ENCODE data around the gene LAMA5.

The LAMA5 gene

DNA sequence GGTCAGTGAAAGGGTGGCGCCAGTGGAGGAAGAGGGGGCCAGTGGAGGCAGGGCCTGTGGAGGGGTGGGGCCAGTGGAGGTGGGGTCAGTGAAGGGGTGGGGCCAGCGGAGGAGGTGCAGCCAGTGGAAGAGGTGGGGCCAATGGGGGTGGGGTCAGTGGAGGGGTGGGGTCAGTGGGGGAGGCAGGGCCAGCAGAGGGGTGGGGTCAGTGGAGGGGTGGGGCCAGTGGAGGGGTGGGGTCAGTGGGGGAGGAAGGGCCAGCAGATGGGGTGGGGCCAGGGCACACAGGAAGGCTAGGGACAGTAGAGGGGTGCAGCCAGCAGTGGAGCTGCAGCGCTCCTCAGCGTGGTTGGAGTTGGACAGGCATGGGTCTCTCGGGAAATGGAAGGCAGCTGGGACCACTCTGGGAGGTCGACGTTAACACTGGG lies 45.6 kb downstream of the LAMA5 start:
- no peak overlapping the region for H3K4me2 ChIP-seq (ENCODE audit: low read depth, low read length, poor library complexity, severe bottlenecking)
- H3K9me2 ChIP-seq (replicated peaks; ENCODE audit: insufficient read depth, low read length), result no peaks in the 10 kb centered on the region
- no peaks in the 10 kb centered on the region for H3K36me3 ChIP-seq (ENCODE audit: low read length)
- H3K79me2 ChIP-seq (ENCODE audit: insufficient read depth, low read length), result no peaks in the 10 kb centered on the region
- TF ChIP-seq CTCF (IDR thresholded peaks at IDR 0.05; ENCODE audit: insufficient read depth, low read length, poor library complexity, severe bottlenecking) (no peak), EZH2phosphoT487 (conservative IDR thresholded peaks at IDR 0.05; ENCODE audit: low read length) (no peak)
- no peaks in the 10 kb centered on the region for H3K27me3 ChIP-seq (ENCODE audit: low read length)
- no peaks in the 10 kb centered on the region; the same call in 1 of the 2 replicates for H3F3A ChIP-seq (ENCODE audit: insufficient read depth)
- H3K4me3 ChIP-seq (ENCODE audit: insufficient read depth, low read length, poor library complexity, severe bottlenecking), result no peak overlapping the region
- no peaks in the 10 kb centered on the region for H4K20me1 ChIP-seq (ENCODE audit: low read depth, low read length)
- H3K9ac ChIP-seq (ENCODE audit: low read length), result no peak overlapping the region
- H3K9me3 ChIP-seq (ENCODE audit: insufficient read depth, low read length), result no peaks in the 10 kb centered on the region
- H3K27ac ChIP-seq (ENCODE audit: low read depth, low read length), result no peak overlapping the region
- no peak overlapping the region for H2AFZ ChIP-seq (ENCODE audit: low read depth, low read length, severe bottlenecking)

GRCh38 chr20:62320581-62321354 lies 46.3 kb downstream of the LAMA5 start:
- Histone ChIP-seq H4K20me1 (ENCODE audit: low read depth, low read length) (no peaks in the 10 kb centered on the region), H3K4me3 (ENCODE audit: insufficient read depth, low read length, poor library complexity, severe bottlenecking) (no peak overlapping the region), H3K36me3 (ENCODE audit: low read length) (no peaks in the 10 kb centered on the region), H3K9ac (ENCODE audit: low read length) (no peak overlapping the region), H3K79me2 (ENCODE audit: insufficient read depth, low read length) (no peaks in the 10 kb centered on the region), H3K4me2 (ENCODE audit: low read depth, low read length, poor library complexity, severe bottlenecking) (no peak overlapping the region), H3K27me3 (ENCODE audit: low read length) (no peaks in the 10 kb centered on the region), H3K27ac (ENCODE audit: low read depth, low read length) (no peak overlapping the region), H3F3A (ENCODE audit: insufficient read depth) (no peaks in the 10 kb centered on the region; the same call in 1 of the 2 replicates), H3K9me2 (replicated peaks; ENCODE audit: insufficient read depth, low read length) (no peaks in the 10 kb centered on the region), H3K9me3 (ENCODE audit: insufficient read depth, low read length) (no peaks in the 10 kb centered on the region), H2AFZ (ENCODE audit: low read depth, low read length, severe bottlenecking) (no peak overlapping the region)
- TF ChIP-seq CTCF (IDR thresholded peaks at IDR 0.05; ENCODE audit: insufficient read depth, low read length, poor library complexity, severe bottlenecking) (no peak), EZH2phosphoT487 (conservative IDR thresholded peaks at IDR 0.05; ENCODE audit: low read length) (no peak)

DNA sequence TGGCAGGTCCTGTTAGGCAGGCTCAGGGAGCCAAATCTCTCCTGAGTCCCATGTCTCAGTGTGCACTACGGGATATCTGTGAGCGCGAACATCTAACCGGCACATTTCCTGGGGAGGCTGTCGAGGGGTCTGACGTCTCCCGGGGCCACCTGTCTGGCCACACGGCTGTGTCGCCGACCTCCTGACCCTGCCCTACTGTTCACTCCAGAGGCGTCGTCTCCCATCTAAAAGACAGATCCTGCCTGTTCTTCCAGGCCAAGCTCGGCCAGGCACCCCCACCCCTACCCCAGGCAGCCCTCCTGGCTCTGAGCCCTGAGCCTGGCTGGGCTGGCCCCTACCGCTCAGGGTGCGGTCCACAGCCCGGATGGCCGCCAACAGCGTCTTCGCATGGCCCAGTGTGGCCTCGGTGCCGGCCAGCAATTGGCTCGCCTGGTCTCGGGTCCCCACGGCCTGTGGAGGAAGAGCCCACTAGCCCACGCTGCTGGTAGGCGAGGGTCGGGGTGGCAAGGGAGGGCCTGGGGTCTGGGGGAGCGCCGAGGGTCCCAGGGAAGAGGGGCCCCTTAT lies 47.7 kb downstream of the LAMA5 start:
- H3K79me2 ChIP-seq (ENCODE audit: insufficient read depth, low read length), result no peaks in the 10 kb centered on the region
- no peak for TF ChIP-seq EZH2phosphoT487 (conservative IDR thresholded peaks at IDR 0.05; ENCODE audit: low read length)
- TF ChIP-seq CTCF (IDR thresholded peaks at IDR 0.05; ENCODE audit: insufficient read depth, low read length, poor library complexity, severe bottlenecking), result no peak
- no peaks in the 10 kb centered on the region for H3K27me3 ChIP-seq (ENCODE audit: low read length)
- H4K20me1 ChIP-seq (ENCODE audit: low read depth, low read length), result no peaks in the 10 kb centered on the region
- H2AFZ ChIP-seq (ENCODE audit: low read depth, low read length, severe bottlenecking), result no peak overlapping the region
- no peak overlapping the region for H3K9ac ChIP-seq (ENCODE audit: low read length)
- H3K4me2 ChIP-seq (ENCODE audit: low read depth, low read length, poor library complexity, severe bottlenecking), result no peak overlapping the region
- no peaks in the 10 kb centered on the region for H3K9me3 ChIP-seq (ENCODE audit: insufficient read depth, low read length)
- no peaks in the 10 kb centered on the region; the same call in 1 of the 2 replicates for H3F3A ChIP-seq (ENCODE audit: insufficient read depth)
- no peak overlapping the region for H3K4me3 ChIP-seq (ENCODE audit: insufficient read depth, low read length, poor library complexity, severe bottlenecking)
- no peaks in the 10 kb centered on the region for H3K9me2 ChIP-seq (replicated peaks; ENCODE audit: insufficient read depth, low read length)
- no peak overlapping the region for H3K27ac ChIP-seq (ENCODE audit: low read depth, low read length)
- no peaks in the 10 kb centered on the region for H3K36me3 ChIP-seq (ENCODE audit: low read length)

Measured in SU-DHL-6 (cell line).